Measurements from ENCODE around the gene F2RL1. TPM values are rescaled to one million over a fixed set of nuclear protein-coding genes. Genes with fewer than 3 reads are reported as not detected.
A peak's percentile ranks its signal among the peaks of the same experiment; 100 is the strongest.

Gene F2RL1
- total RNA-seq, 2 experiments from 2014 or later, result 1.3 to 1.6 TPM

GRCh38 chr5:76789991-76790581, 28.7 kb upstream of the F2RL1 start:
- H3K4me3 Mint-ChIP-seq, result no peak overlapping the region
- DNase-seq, result no peak
- H3K9me3 Mint-ChIP-seq (ENCODE audit: low read depth), result no peaks in the 10 kb centered on the region
- intact Hi-C loops (cut with DNase I, micrococcal nuclease), result loop anchor here in 1 of 2 experiments (2.0 to 5.0 kb wide), 2 partner anchors 51 to 98 kb away; no protein-coding TSS in a partner anchor
- H3K27me3 Mint-ChIP-seq, result no peaks in the 10 kb centered on the region
- H3K36me3 Mint-ChIP-seq (ENCODE audit: low read depth), result no peaks in the 10 kb centered on the region
- ChIA-PET POLR2A (no interaction called here), CTCF (interaction anchor here (0.6 to 2.6 kb wide), 4 partner anchors 14 to 909 kb away, joined by 3 to 9 read pairs (median 4); no protein-coding TSS in a partner anchor)
- H3K4me1 Mint-ChIP-seq, result peaks cover 21% of the 10 kb centered on the region
- peak overlapping the region; percentile 59 for H3K27ac Mint-ChIP-seq
- ATAC-seq, result peak; percentile 34

- no peaks in the 10 kb centered on the region for H3K36me3 Mint-ChIP-seq (ENCODE audit: low read depth)
- peaks cover 21% of the 10 kb centered on the region for H3K4me1 Mint-ChIP-seq
- CTCF ChIA-PET, result interaction anchor here (0.6 to 2.6 kb wide), 6 partner anchors 9 to 909 kb away, joined by 3 to 9 read pairs (median 3); no protein-coding TSS in a partner anchor
- intact Hi-C loops (cut with DNase I, micrococcal nuclease), result loop anchor here in 1 of 2 experiments (2.0 to 5.0 kb wide), 2 partner anchors 52 to 98 kb away; no protein-coding TSS in a partner anchor
- POLR2A ChIA-PET, result interaction anchor here (0.6 kb wide), 1 partner anchor 591 kb away, joined by 3 read pairs; no protein-coding TSS in a partner anchor
- no peaks in the 10 kb centered on the region for H3K9me3 Mint-ChIP-seq (ENCODE audit: low read depth)
- H3K4me3 Mint-ChIP-seq, result no peak overlapping the region
- peak; percentile 24 for DNase-seq
- peak; percentile 87 for ATAC-seq
- no peaks in the 10 kb centered on the region for H3K27me3 Mint-ChIP-seq
- peak overlapping the region; percentile 59 for H3K27ac Mint-ChIP-seq
These were observed 28.1 kb upstream of the F2RL1 start for GRCh38 chr5:76790632-76791290.

GRCh38 chr5:76791461-76791860, 27.4 kb upstream of the F2RL1 start:
- H3K4me1 Mint-ChIP-seq, result peaks cover 21% of the 10 kb centered on the region
- ATAC-seq (no peak), DNase-seq (no peak)
- POLR2A ChIA-PET, result no interaction called here
- H3K9me3 Mint-ChIP-seq (ENCODE audit: low read depth), result no peaks in the 10 kb centered on the region
- no peak overlapping the region for H3K27ac Mint-ChIP-seq
- no peak overlapping the region for H3K4me3 Mint-ChIP-seq
- no peaks in the 10 kb centered on the region for H3K36me3 Mint-ChIP-seq (ENCODE audit: low read depth)
- no peaks in the 10 kb centered on the region for H3K27me3 Mint-ChIP-seq
- intact Hi-C loops (cut with DNase I, micrococcal nuclease), result loop anchor here in 1 of 2 experiments (2.0 to 5.0 kb wide), 2 partner anchors 53 to 99 kb away; no protein-coding TSS in a partner anchor
- CTCF ChIA-PET, result interaction anchor here (0.9 to 2.6 kb wide), 4 partner anchors 9 to 182 kb away, joined by 3 to 9 read pairs (median 3); no protein-coding TSS in a partner anchor

- H3K27ac Mint-ChIP-seq, result no peak overlapping the region
- intact Hi-C loops (cut with DNase I, micrococcal nuclease), result loop anchor here in 1 of 2 experiments (5.0 kb wide), 1 partner anchor 103 kb away; no protein-coding TSS in a partner anchor
- H3K4me3 Mint-ChIP-seq, result no peak overlapping the region
- no peaks in the 10 kb centered on the region for H3K9me3 Mint-ChIP-seq (ENCODE audit: low read depth)
- peaks cover 2% of the 10 kb centered on the region for H3K27me3 Mint-ChIP-seq
- H3K36me3 Mint-ChIP-seq (ENCODE audit: low read depth), result no peaks in the 10 kb centered on the region
- ATAC-seq (no peak), DNase-seq (no peak)
- ChIA-PET CTCF (interaction anchor here (0.6 kb wide), 1 partner anchor 20 kb away, joined by 3 read pairs; no protein-coding TSS in a partner anchor), POLR2A (no interaction called here)
- H3K4me1 Mint-ChIP-seq, result peaks cover 18% of the 10 kb centered on the region
These were observed 24.0 kb upstream of the F2RL1 start for GRCh38 chr5:76794871-76795270.

GRCh38 chr5:76799588-76799987, 19.2 kb upstream of the F2RL1 start:
- ChIA-PET CTCF (interaction anchor here (0.6 to 1.5 kb wide), 4 partner anchors 8 to 61 kb away, joined by 3 read pairs; no protein-coding TSS in a partner anchor), POLR2A (no interaction called here)
- Mint-ChIP-seq H3K27ac (no peak overlapping the region), H3K27me3 (peaks cover 5% of the 10 kb centered on the region), H3K4me3 (no peak overlapping the region), H3K9me3 (ENCODE audit: low read depth) (no peaks in the 10 kb centered on the region), H3K4me1 (no peaks in the 10 kb centered on the region), H3K36me3 (ENCODE audit: low read depth) (no peaks in the 10 kb centered on the region)
- intact Hi-C loops (cut with DNase I, micrococcal nuclease), result no loop called here
- no peak for ATAC-seq
- no peak for DNase-seq

GRCh38 chr5:76800579-76800978, 18.3 kb upstream of the F2RL1 start:
- intact Hi-C loops (cut with DNase I, micrococcal nuclease), result no loop called here
- DNase-seq, result no peak

GRCh38 chr5:76801159-76801802, 17.5 kb upstream of the F2RL1 start:
- no peak for DNase-seq
- intact Hi-C loops (cut with DNase I, micrococcal nuclease), result no loop called here
- peaks cover 5% of the 10 kb centered on the region for H3K27me3 Mint-ChIP-seq
- POLR2A ChIA-PET, result no interaction called here
- no peak overlapping the region for H3K4me3 Mint-ChIP-seq
- CTCF ChIA-PET, result interaction anchor here (0.7 to 1.9 kb wide), 3 partner anchors 16 to 54 kb away, joined by 3 to 8 read pairs (median 4); no protein-coding TSS in a partner anchor
- peaks cover under 1% of the 10 kb centered on the region for H3K4me1 Mint-ChIP-seq
- no peak overlapping the region for H3K27ac Mint-ChIP-seq
- H3K36me3 Mint-ChIP-seq (ENCODE audit: low read depth), result no peaks in the 10 kb centered on the region
- H3K9me3 Mint-ChIP-seq (ENCODE audit: low read depth), result no peaks in the 10 kb centered on the region
- no peak for ATAC-seq

More at GRCh38 chr5:76800579-76800978, 18.3 kb upstream of the F2RL1 start:
- Mint-ChIP-seq H3K4me1 (no peaks in the 10 kb centered on the region), H3K4me3 (no peak overlapping the region), H3K36me3 (ENCODE audit: low read depth) (no peaks in the 10 kb centered on the region), H3K27me3 (peaks cover 5% of the 10 kb centered on the region), H3K27ac (no peak overlapping the region), H3K9me3 (ENCODE audit: low read depth) (no peaks in the 10 kb centered on the region)
- ATAC-seq, result no peak
- ChIA-PET POLR2A (no interaction called here), CTCF (interaction anchor here (0.7 to 1.5 kb wide), 2 partner anchors 16 to 54 kb away, joined by 3 to 4 read pairs; no protein-coding TSS in a partner anchor)

GRCh38 chr5:76801803-76802195, 17.0 kb upstream of the F2RL1 start:
- H3K27ac Mint-ChIP-seq, result no peak overlapping the region
- ATAC-seq (no peak), DNase-seq (no peak)
- H3K9me3 Mint-ChIP-seq (ENCODE audit: low read depth), result no peaks in the 10 kb centered on the region
- no peaks in the 10 kb centered on the region for H3K36me3 Mint-ChIP-seq (ENCODE audit: low read depth)
- H3K4me1 Mint-ChIP-seq, result peaks cover 3% of the 10 kb centered on the region
- CTCF ChIA-PET, result interaction anchor here (1.9 kb wide), 1 partner anchor 28 kb away, joined by 8 read pairs; no protein-coding TSS in a partner anchor
- H3K4me3 Mint-ChIP-seq, result no peak overlapping the region
- POLR2A ChIA-PET, result no interaction called here
- H3K27me3 Mint-ChIP-seq, result peaks cover 5% of the 10 kb centered on the region
- intact Hi-C loops (cut with DNase I, micrococcal nuclease), result no loop called here

GRCh38 chr5:76804266-76804665, 14.6 kb upstream of the F2RL1 start:
- ChIA-PET POLR2A (no interaction called here), CTCF (interaction anchor here (1.0 kb wide), 1 partner anchor 14 kb away, joined by 5 read pairs; no protein-coding TSS in a partner anchor)
- no peak overlapping the region for H3K27ac Mint-ChIP-seq
- peaks cover 3% of the 10 kb centered on the region for H3K4me1 Mint-ChIP-seq
- intact Hi-C loops (cut with DNase I, micrococcal nuclease), result no loop called here
- no peak overlapping the region for H3K4me3 Mint-ChIP-seq
- DNase-seq (no peak), ATAC-seq (no peak)
- peaks cover 5% of the 10 kb centered on the region for H3K27me3 Mint-ChIP-seq
- H3K36me3 Mint-ChIP-seq (ENCODE audit: low read depth), result no peaks in the 10 kb centered on the region
- H3K9me3 Mint-ChIP-seq (ENCODE audit: low read depth), result no peaks in the 10 kb centered on the region

- peaks cover 3% of the 10 kb centered on the region for H3K4me1 Mint-ChIP-seq
These were observed 12.9 kb upstream of the F2RL1 start for GRCh38 chr5:76805821-76806505.

GRCh38 chr5:76807296-76807695, 11.5 kb upstream of the F2RL1 start:
- DNase-seq (no peak), ATAC-seq (no peak)
- Mint-ChIP-seq H3K36me3 (ENCODE audit: low read depth) (no peaks in the 10 kb centered on the region), H3K27me3 (peaks cover 2% of the 10 kb centered on the region), H3K4me3 (no peak overlapping the region), H3K4me1 (peaks cover 3% of the 10 kb centered on the region), H3K27ac (no peak overlapping the region), H3K9me3 (ENCODE audit: low read depth) (no peaks in the 10 kb centered on the region)
- ChIA-PET POLR2A (no interaction called here), CTCF (interaction anchor here (0.6 to 1.1 kb wide), 4 partner anchors 10 to 259 kb away, joined by 3 to 4 read pairs (median 4); no protein-coding TSS in a partner anchor)
- intact Hi-C loops (cut with DNase I, micrococcal nuclease), result no loop called here

More at GRCh38 chr5:76805821-76806505, 12.9 kb upstream of the F2RL1 start:
- intact Hi-C loops (cut with DNase I, micrococcal nuclease), result no loop called here
- no peak for DNase-seq
- H3K9me3 Mint-ChIP-seq (ENCODE audit: low read depth), result no peaks in the 10 kb centered on the region
- ChIA-PET CTCF (interaction anchor here (1.1 kb wide), 2 partner anchors 20 to 32 kb away, joined by 3 read pairs; no protein-coding TSS in a partner anchor), POLR2A (no interaction called here)
- H3K36me3 Mint-ChIP-seq (ENCODE audit: low read depth), result no peaks in the 10 kb centered on the region
- peaks cover 2% of the 10 kb centered on the region for H3K27me3 Mint-ChIP-seq
- ATAC-seq, result peak; percentile 85
- no peak overlapping the region for H3K4me3 Mint-ChIP-seq
- no peak overlapping the region for H3K27ac Mint-ChIP-seq

Measured in activated CD4-positive, alpha-beta T cell treated with anti-CD3 and anti-CD28 coated beads for 36 hours (primary cell).